NCI-H2196 treated with DMSO at 0.1 percent for 48 hours (cell line): ENCODE results near the gene SMIM27.
"Not testable (repeated sequence)": the region's sequence is repeated elsewhere in the genome, so short reads cannot be mapped to it uniquely, and the experiment has no call there.

Experiments
- DNase-seq: peaks from one replicate; lab custom pipeline; 2025; ENCODE audit not compliant: unreplicated experiment; lab: John Stamatoyannopoulos, UW

The SMIM27 gene

DNA sequence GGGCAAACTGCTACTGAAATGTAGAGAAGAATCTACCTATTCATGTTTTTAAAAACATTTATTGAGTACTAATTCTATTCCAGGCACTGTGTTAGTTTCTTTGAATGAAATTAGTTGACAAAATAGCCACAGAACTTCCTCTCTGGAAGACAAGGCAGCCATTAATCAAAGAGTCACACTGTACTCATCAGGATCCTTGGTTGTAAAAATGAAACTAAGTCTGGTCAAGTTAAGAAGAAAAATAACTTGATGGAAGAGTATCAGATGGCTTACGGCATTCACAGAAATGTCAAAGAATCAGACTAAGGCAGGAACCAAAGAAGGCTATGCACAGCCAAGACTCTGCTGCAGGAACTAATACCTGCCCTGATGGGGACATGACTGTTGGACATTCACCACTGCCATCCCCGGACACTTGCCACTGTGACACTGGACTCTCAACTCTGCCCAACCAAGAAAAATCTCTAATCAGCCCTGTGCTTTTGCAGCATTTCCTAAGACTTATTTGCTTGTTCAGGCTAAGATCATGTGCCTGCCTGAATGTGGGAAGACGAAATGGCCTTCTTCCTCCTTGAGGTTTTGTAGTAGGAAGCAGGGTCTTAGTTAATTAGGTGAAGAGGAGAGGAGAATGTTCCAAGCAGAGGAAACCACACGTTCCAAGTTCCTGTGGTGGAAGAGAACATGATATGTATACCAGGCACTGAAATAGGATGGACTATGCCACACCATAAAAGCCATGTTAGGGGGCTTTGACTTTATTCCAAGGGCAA, 44.2 kb downstream of the SMIM27 start:
- DNase-seq, result no peak

DNA sequence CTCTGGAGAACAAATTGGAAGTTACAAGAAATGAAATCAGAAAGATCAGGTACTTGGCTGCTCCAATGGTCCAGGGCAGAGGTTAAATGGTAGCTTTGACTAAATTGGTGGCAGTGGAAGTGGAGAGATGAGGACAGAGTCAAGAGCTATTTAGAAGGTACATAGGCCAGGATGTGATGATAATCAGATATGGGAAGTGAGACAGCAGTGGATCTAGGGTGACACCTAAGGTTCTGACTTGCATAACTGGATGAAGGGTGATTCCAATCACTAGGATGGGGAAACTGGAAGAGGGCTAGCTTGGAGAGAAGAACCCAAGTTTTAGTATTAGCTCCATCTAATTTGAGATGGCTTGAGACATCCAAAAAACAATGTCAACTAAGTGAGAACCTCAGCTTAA, 44.8 kb downstream of the SMIM27 start:
- no peak for DNase-seq

DNA sequence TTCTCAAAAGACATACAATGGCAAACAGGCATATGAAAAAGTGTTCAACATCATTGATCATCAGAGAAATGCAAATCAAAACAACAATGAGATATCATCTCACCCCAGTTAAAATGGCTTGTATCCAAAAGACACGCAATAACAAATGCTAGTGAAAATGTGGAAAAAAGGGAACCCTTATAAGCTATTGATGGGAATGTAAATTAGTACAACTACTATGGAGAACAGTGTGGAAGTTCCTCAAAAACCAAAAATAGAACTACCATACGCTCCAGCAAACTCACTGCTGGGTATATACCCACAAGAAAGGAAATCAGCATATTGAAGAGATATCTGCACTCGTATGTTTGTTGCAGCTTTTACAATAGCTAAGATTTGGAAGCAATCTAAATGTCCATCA, 46.9 kb downstream of the SMIM27 start:
- DNase-seq, result not testable (repeated sequence)
